SU-DHL-6 (cell line): ENCODE data around the gene FKBP1A.

Source experiments
- H2AFZ ChIP-seq: fragments of 200-600 bp; sonication (generic); 2 replicates; pipeline ENCODE4 v1.6.1; 2014; ENCODE audit warnings: low read depth, mild to moderate bottlenecking, moderate library complexity, mixed read lengths, antibody characterized with exemption, low read length; ENCODE audit not compliant: severe bottlenecking
- H3F3A ChIP-seq: fragments of 200-600 bp; shearing (Covaris generic); 2 replicates; pipeline ENCODE4 v1.6.0; 2016; ENCODE audit warnings: antibody characterized with exemption, mild to moderate bottlenecking; ENCODE audit not compliant: insufficient read depth
- H3K27ac ChIP-seq: fragments of 200-600 bp; sonication (generic); 2 replicates; pipeline ENCODE4 v1.5.1; 2016; ENCODE audit warnings: low read depth, mild to moderate bottlenecking, low read length, moderate library complexity, mixed read lengths
- H3K27me3 ChIP-seq: fragments of 200-600 bp; sonication (generic), shearing (Covaris generic); 2 replicates; pipeline ENCODE4 v1.6.0; 2014; ENCODE audit warnings: mild to moderate bottlenecking, low read length
- H3K36me3 ChIP-seq: fragments of 200-600 bp; sonication (generic); 2 replicates; pipeline ENCODE4 v1.6.1; 2014; ENCODE audit warnings: mild to moderate bottlenecking, low read length, mixed read lengths
- H3K4me2 ChIP-seq: fragments of 300-600, 200-600 bp; shearing (Covaris generic), sonication (generic); 2 replicates; pipeline ENCODE4 v1.6.0; 2014; ENCODE audit warnings: low read length, low read depth, mild to moderate bottlenecking; ENCODE audit not compliant: poor library complexity, severe bottlenecking
- H3K4me3 ChIP-seq: fragments of 200-600 bp; sonication (generic); 2 replicates; pipeline ENCODE4 v1.5.1; 2014; ENCODE audit warnings: antibody characterized with exemption, low read length, mild to moderate bottlenecking, mixed read lengths; ENCODE audit not compliant: insufficient read depth, poor library complexity, severe bottlenecking
- H3K79me2 ChIP-seq: fragments of 200-600 bp; sonication (generic); 2 replicates; pipeline ENCODE4 v1.6.1; 2014; ENCODE audit warnings: mild to moderate bottlenecking, low read length, moderate library complexity; ENCODE audit not compliant: insufficient read depth
- H3K9ac ChIP-seq: fragments of 200-600 bp; sonication (generic); 2 replicates; pipeline ENCODE4 v1.7.0; 2014; ENCODE audit warnings: mild to moderate bottlenecking, low read length
- H3K9me2 ChIP-seq: fragments of 200-600 bp; sonication (generic); replicated peaks from 2 replicates; pipeline ENCODE4 v1.6.1; 2014; ENCODE audit warnings: low read length; ENCODE audit not compliant: insufficient read depth
- H3K9me3 ChIP-seq: fragments of 200-600 bp; sonication (generic); 2 replicates; pipeline ENCODE4 v1.6.1; 2014; ENCODE audit warnings: low read length, mixed read lengths; ENCODE audit not compliant: insufficient read depth
- H4K20me1 ChIP-seq: fragments of 200-600 bp; sonication (generic); 2 replicates; pipeline ENCODE4 v1.6.1; 2014; ENCODE audit warnings: low read depth, mild to moderate bottlenecking, antibody characterized with exemption, low read length, moderate library complexity, mixed read lengths
- CTCF ChIP-seq: fragments of 200-600 bp; sonication (generic); IDR thresholded peaks from one replicate; pipeline ENCODE4 v1.5.1; 2017; ENCODE audit warnings: antibody characterized with exemption, mild to moderate bottlenecking, low read length, moderate library complexity; ENCODE audit not compliant: insufficient read depth, poor library complexity, severe bottlenecking
- EZH2phosphoT487 ChIP-seq: fragments of 200-600 bp; sonication (generic), shearing (Covaris generic); conservative IDR thresholded peaks from 2 replicates; pipeline ENCODE4 v1.6.1; 2018; ENCODE audit warnings: mild to moderate bottlenecking, antibody characterized with exemption, low read length, moderate library complexity, mixed read lengths

The FKBP1A gene

GRCh38 chr20:1418350-1418749 is 25.5 kb upstream of the FKBP1A start:
- Histone ChIP-seq H3K9me2 (no peaks in the 10 kb centered on the region), H3K36me3 (no peaks in the 10 kb centered on the region), H3K4me3 (no peak overlapping the region), H3K9ac (no peak overlapping the region), H3K4me2 (no peak overlapping the region), H3K79me2 (no peaks in the 10 kb centered on the region), H3K27ac (no peak overlapping the region), H3K27me3 (no peaks in the 10 kb centered on the region), H2AFZ (no peak overlapping the region), H4K20me1 (no peaks in the 10 kb centered on the region), H3K9me3 (peaks cover 9% of the 10 kb centered on the region; the same call in 1 of the 2 replicates), H3F3A (no peaks in the 10 kb centered on the region)
- TF ChIP-seq CTCF (no peak), EZH2phosphoT487 (no peak)

- no peaks in the 10 kb centered on the region for H3K27me3 ChIP-seq
- H3K27ac ChIP-seq = no peak overlapping the region
- no peaks in the 10 kb centered on the region for H3K36me3 ChIP-seq
- no peak overlapping the region for H3K9ac ChIP-seq
- H3K9me3 ChIP-seq = peaks cover 9% of the 10 kb centered on the region; the same call in 1 of the 2 replicates
- no peaks in the 10 kb centered on the region for H4K20me1 ChIP-seq
- H2AFZ ChIP-seq = no peak overlapping the region
- TF ChIP-seq CTCF (no peak), EZH2phosphoT487 (no peak)
- H3F3A ChIP-seq = no peaks in the 10 kb centered on the region
- H3K9me2 ChIP-seq = no peaks in the 10 kb centered on the region
- H3K4me3 ChIP-seq = no peak overlapping the region
- no peak overlapping the region for H3K4me2 ChIP-seq
- H3K79me2 ChIP-seq = no peaks in the 10 kb centered on the region
These were observed 24.9 kb upstream of the FKBP1A start for GRCh38 chr20:1417790-1418189.

- H3K9ac ChIP-seq = no peak overlapping the region
- no peaks in the 10 kb centered on the region for H3K79me2 ChIP-seq
- H3K9me2 ChIP-seq = no peaks in the 10 kb centered on the region
- no peaks in the 10 kb centered on the region for H4K20me1 ChIP-seq
- H3F3A ChIP-seq = no peaks in the 10 kb centered on the region
- H3K4me3 ChIP-seq = no peak overlapping the region
- H3K27ac ChIP-seq = no peak overlapping the region
- H3K4me2 ChIP-seq = no peak overlapping the region
- no peaks in the 10 kb centered on the region for H3K36me3 ChIP-seq
- no peak overlapping the region for H2AFZ ChIP-seq
- H3K9me3 ChIP-seq = peaks cover 9% of the 10 kb centered on the region; the same call in 1 of the 2 replicates
- no peaks in the 10 kb centered on the region for H3K27me3 ChIP-seq
- no peak for TF ChIP-seq EZH2phosphoT487
- no peak for TF ChIP-seq CTCF
These were observed 24.4 kb upstream of the FKBP1A start for GRCh38 chr20:1417273-1417672.
